C4-2B (cell line): ENCODE results near the gene CHAC1.

ENCODE experiments used
- H3K27ac ChIP-seq: fragments of 450-650 bp; 2 replicates; pipeline ENCODE4 v1.5.1; 2017
- CTCF ChIP-seq: fragments of 450-650 bp; conservative IDR thresholded peaks from 2 replicates; pipeline ENCODE4 v1.5.1; 2017; ENCODE audit warnings: mild to moderate bottlenecking
- ZFX ChIP-seq: fragments of 450-650 bp; IDR thresholded peaks from 2 replicates; pipeline ENCODE4 v1.6.1; 2017

CHAC1 gene

GRCh38 chr15:40978562-40978961, 25.3 kb downstream of the CHAC1 start:
- H3K27ac ChIP-seq: no peak overlapping the region
- TF ChIP-seq CTCF (no peak), ZFX (no peak)

GRCh38 chr15:40981186-40981585, 27.9 kb downstream of the CHAC1 start:
- H3K27ac ChIP-seq: no peak overlapping the region
- TF ChIP-seq ZFX (no peak), CTCF (no peak)

GRCh38 chr15:40982855-40983254, 29.6 kb downstream of the CHAC1 start:
- no peak for TF ChIP-seq CTCF
- no peak for TF ChIP-seq ZFX
- no peak overlapping the region for H3K27ac ChIP-seq

GRCh38 chr15:40984406-40984805, 31.1 kb downstream of the CHAC1 start:
- TF ChIP-seq CTCF (no peak), ZFX (no peak)
- no peak overlapping the region for H3K27ac ChIP-seq

- no peak overlapping the region for H3K27ac ChIP-seq
- no peak for TF ChIP-seq ZFX
- TF ChIP-seq CTCF: no peak
Measured at GRCh38 chr15:40984964-40985363, 31.7 kb downstream of the CHAC1 start.

- no peak for TF ChIP-seq CTCF
- H3K27ac ChIP-seq: no peak overlapping the region
Measured at GRCh38 chr15:40985541-40986330, 32.5 kb downstream of the CHAC1 start.

GRCh38 chr15:40986820-40987219, 33.5 kb downstream of the CHAC1 start:
- H3K27ac ChIP-seq: no peak overlapping the region
- TF ChIP-seq CTCF (no peak), ZFX (no peak)
